Parathyroid adenoma (tissue), 2 donors: Measurements from ENCODE around the gene DCAF5.

Experiments used
- H2AFZ ChIP-seq: fragments of 300-600 bp; sonication (generic); one replicate; pipeline ENCODE4 v1.7.0; 2017; ENCODE audit warnings: antibody characterized with exemption, mild to moderate bottlenecking
- H3K27ac ChIP-seq: fragments of 300-600 bp; sonication (generic); one replicate; pipeline ENCODE4 v1.7.0; 2017
- H3K27me3 ChIP-seq: fragments of 300-600 bp; sonication (generic); one replicate; pipeline ENCODE4 v1.7.0; 2017; ENCODE audit warnings: low read length; ENCODE audit not compliant: control insufficient read depth, insufficient read depth
- H3K36me3 ChIP-seq: fragments of 300-600 bp; sonication (generic); one replicate; pipeline ENCODE4 v1.7.0; 2017; ENCODE audit warnings: low read length; ENCODE audit not compliant: control insufficient read depth, insufficient read depth
- H3K4me1 ChIP-seq: fragments of 300-600 bp; sonication (generic); one replicate; pipeline ENCODE4 v1.7.0; 2017; ENCODE audit warnings: control low read depth
- H3K4me2 ChIP-seq: fragments of 300-600 bp; sonication (generic); one replicate; pipeline ENCODE4 v1.7.0; 2017; ENCODE audit warnings: low read length
- H3K4me3 ChIP-seq: fragments of 300-600 bp; sonication (generic); one replicate; pipeline ENCODE4 v1.7.0; 2017; ENCODE audit warnings: low read depth, low read length
- H3K79me2 ChIP-seq: fragments of 300-600 bp; sonication (generic); one replicate; pipeline ENCODE4 v1.7.0; 2017; ENCODE audit warnings: control low read depth
- H3K9ac ChIP-seq: fragments of 300-600 bp; sonication (generic); one replicate; pipeline ENCODE4 v1.7.0; 2017; ENCODE audit warnings: mild to moderate bottlenecking
- H3K9me3 ChIP-seq: fragments of 300-600 bp; sonication (generic); one replicate; pipeline ENCODE4 v1.7.0; 2017; ENCODE audit warnings: low read length; ENCODE audit not compliant: control insufficient read depth
- TF ChIP-seq, protein P1 (sequence below): fragments of 300-600 bp; sonication (generic); IDR thresholded peaks from one replicate; pipeline ENCODE4 v1.7.0; 2017; ENCODE audit warnings: antibody characterized with exemption, mild to moderate bottlenecking
- donor health status: primary hyperparathyroidism.

Gene DCAF5

DNA sequence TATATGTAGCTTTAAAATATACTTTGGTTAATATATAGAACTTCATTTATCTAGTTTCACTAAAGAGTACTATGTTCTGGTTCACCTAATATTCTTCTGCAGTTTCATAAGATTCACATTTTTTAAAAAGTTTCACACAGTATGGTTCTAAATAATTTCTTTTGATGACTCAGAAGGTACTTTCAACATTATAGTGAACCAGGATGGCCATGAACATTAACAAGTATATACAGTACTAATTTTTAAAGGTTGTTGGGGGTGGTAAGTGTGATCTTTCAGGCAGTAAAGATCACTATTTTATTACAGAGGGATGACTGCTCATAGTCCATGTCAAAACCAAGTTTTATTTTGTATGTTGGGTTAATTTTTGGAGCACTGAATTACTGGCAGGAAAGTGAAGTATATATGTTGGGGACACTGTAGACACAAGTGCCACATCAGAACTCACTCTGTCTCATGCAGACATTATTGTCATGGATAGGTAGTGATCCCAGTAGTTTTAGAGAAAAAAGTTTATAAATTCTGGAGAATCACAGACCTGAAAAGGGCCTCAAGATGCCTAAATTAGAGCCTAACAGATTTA is 60.0 kb downstream of the DCAF5 start:
- peaks cover 4% of the 10 kb centered on the region for H3K4me1 ChIP-seq
- H3K27ac ChIP-seq, result no peak overlapping the region
- no peak overlapping the region for H2AFZ ChIP-seq
- TF ChIP-seq, protein P1, sequence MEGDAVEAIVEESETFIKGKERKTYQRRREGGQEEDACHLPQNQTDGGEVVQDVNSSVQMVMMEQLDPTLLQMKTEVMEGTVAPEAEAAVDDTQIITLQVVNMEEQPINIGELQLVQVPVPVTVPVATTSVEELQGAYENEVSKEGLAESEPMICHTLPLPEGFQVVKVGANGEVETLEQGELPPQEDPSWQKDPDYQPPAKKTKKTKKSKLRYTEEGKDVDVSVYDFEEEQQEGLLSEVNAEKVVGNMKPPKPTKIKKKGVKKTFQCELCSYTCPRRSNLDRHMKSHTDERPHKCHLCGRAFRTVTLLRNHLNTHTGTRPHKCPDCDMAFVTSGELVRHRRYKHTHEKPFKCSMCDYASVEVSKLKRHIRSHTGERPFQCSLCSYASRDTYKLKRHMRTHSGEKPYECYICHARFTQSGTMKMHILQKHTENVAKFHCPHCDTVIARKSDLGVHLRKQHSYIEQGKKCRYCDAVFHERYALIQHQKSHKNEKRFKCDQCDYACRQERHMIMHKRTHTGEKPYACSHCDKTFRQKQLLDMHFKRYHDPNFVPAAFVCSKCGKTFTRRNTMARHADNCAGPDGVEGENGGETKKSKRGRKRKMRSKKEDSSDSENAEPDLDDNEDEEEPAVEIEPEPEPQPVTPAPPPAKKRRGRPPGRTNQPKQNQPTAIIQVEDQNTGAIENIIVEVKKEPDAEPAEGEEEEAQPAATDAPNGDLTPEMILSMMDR, result no peak
- no peaks in the 10 kb centered on the region for H3K36me3 ChIP-seq
- no peaks in the 10 kb centered on the region for H3K27me3 ChIP-seq
- no peak overlapping the region for H3K4me2 ChIP-seq
- no peak overlapping the region for H3K9ac ChIP-seq
- H3K79me2 ChIP-seq, result peaks cover 11% of the 10 kb centered on the region
- H3K9me3 ChIP-seq, result no peaks in the 10 kb centered on the region
- H3K4me3 ChIP-seq, result no peak overlapping the region

DNA sequence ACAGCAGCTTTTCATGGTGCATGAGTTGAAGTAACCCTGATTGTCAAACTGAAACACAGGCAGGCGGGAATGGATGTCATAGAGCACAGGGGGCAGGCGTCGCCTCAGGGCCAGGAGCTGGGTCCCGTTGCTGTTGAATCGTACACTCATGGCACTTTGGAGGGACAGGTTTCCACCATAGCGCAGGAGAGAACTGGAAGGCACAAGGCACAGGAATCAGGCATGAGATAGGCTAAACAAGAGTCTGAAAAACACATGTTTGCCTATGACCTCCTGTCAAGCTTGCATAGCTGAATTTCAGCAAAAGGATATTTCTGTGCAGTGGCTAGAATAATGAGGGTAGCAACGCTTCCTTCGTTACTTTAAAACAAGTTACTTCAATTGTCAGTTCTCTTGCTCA is 61.2 kb downstream of the DCAF5 start:
- no peaks in the 10 kb centered on the region for H3K36me3 ChIP-seq
- no peak overlapping the region for H2AFZ ChIP-seq
- H3K9ac ChIP-seq, result no peak overlapping the region
- H3K27me3 ChIP-seq, result no peaks in the 10 kb centered on the region
- no peak overlapping the region for H3K4me2 ChIP-seq
- H3K9me3 ChIP-seq, result no peaks in the 10 kb centered on the region
- TF ChIP-seq, protein P1, result no peak
- no peak overlapping the region for H3K27ac ChIP-seq
- peaks cover 9% of the 10 kb centered on the region for H3K79me2 ChIP-seq
- no peaks in the 10 kb centered on the region for H3K4me1 ChIP-seq
- no peak overlapping the region for H3K4me3 ChIP-seq

DNA sequence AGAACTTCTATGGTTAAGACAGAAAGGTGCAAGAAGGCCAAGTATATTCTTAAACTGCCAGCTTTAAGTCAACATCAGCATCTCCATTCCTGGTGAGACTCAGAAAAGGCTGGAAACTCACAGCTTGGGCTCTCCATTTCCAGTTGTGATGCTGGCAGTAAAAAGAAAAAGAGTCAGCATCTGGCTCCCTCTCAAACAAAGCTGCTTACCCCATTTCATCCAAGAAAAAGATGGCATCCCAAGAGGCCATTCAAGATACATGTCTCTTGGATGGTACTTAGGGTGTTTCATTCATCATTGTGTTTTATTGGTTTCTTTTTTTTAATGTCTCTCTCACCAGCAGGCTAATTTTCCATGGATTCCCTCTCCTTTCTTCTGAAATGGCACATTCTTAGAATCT is 61.9 kb downstream of the DCAF5 start:
- Histone ChIP-seq H3K27ac (no peak overlapping the region), H3K4me1 (no peaks in the 10 kb centered on the region), H3K9me3 (no peaks in the 10 kb centered on the region), H2AFZ (no peak overlapping the region), H3K36me3 (no peaks in the 10 kb centered on the region), H3K27me3 (no peaks in the 10 kb centered on the region), H3K9ac (no peak overlapping the region), H3K4me2 (no peak overlapping the region), H3K4me3 (no peak overlapping the region), H3K79me2 (peaks cover 10% of the 10 kb centered on the region)
- TF ChIP-seq, protein P1, result no peak

DNA sequence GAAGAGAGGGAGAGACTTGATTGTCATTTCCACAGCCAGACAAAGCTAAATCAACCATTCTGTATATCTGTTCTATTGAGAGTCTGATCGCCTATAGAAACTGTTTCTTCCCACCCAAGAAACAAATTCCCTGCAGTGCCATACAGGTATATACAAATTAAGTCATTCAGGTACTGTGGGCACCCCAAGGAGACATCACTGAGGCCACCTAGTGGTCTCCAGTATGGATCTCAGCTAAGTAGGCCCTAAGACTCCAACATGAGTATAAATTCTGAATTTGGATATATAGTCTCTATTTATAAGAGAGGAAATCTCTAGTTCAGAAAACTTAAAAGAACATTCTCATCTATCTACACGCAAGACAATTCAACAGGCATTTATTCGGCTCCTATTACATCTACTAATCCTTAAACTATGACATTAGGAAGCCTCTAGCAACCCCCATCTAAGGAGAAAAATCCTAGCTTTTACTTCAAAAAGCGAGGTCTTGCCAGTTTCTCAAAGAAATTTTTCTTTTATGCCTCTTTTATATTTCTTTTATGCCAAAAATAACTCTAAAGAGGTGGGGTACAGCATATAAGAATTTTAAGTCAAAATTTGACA is 62.6 kb downstream of the DCAF5 start:
- no peaks in the 10 kb centered on the region for H3K36me3 ChIP-seq
- no peak overlapping the region for H2AFZ ChIP-seq
- no peaks in the 10 kb centered on the region for H3K4me1 ChIP-seq
- H3K9ac ChIP-seq, result no peak overlapping the region
- TF ChIP-seq, protein P1, result peak; percentile 58
- no peak overlapping the region for H3K27ac ChIP-seq
- peaks cover 8% of the 10 kb centered on the region for H3K79me2 ChIP-seq
- no peaks in the 10 kb centered on the region for H3K9me3 ChIP-seq
- H3K4me3 ChIP-seq, result no peak overlapping the region
- H3K27me3 ChIP-seq, result no peaks in the 10 kb centered on the region
- no peak overlapping the region for H3K4me2 ChIP-seq

DNA sequence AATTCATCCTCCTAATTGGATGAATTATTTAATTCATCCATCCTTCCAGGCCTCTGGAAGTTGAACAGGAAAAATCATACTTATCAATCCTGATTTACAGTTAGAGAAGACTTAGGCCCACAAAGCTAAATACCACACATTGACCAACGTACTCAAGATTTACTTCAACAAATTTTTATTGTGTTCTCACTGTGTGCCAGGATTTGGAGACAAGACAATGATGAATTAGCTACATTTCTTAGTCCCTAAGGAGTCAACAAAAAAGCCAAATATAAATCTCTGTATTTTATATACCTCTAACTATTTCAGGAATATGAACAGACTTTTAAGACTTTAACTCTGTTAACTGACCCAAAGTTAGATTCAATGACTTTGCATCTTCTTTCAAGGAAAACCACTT is 63.9 kb downstream of the DCAF5 start:
- no peaks in the 10 kb centered on the region for H3K36me3 ChIP-seq

More for the DNA sequence above, 63.9 kb downstream of the DCAF5 start:
- no peak overlapping the region for H2AFZ ChIP-seq
- peaks cover 4% of the 10 kb centered on the region for H3K79me2 ChIP-seq
- no peak overlapping the region for H3K9ac ChIP-seq
- H3K4me2 ChIP-seq, result no peak overlapping the region
- TF ChIP-seq, protein P1, result no peak
- no peaks in the 10 kb centered on the region for H3K27me3 ChIP-seq
- no peaks in the 10 kb centered on the region for H3K9me3 ChIP-seq
- H3K4me1 ChIP-seq, result no peaks in the 10 kb centered on the region
- H3K27ac ChIP-seq, result no peak overlapping the region
- H3K4me3 ChIP-seq, result no peak overlapping the region
